ENCODE measurements around the gene SCN2A.
"Not testable (repeated sequence)": the region's sequence is repeated elsewhere in the genome, so short reads cannot be mapped to it uniquely, and the experiment has no call there.

The SCN2A gene

GRCh38 chr2:165253178-165253577, 14.0 kb downstream of the SCN2A start:
- DNase-seq (ENCODE audit: low spot score): no peak

- DNase-seq (ENCODE audit: low spot score): no peak
These were observed 17.4 kb downstream of the SCN2A start for GRCh38 chr2:165256618-165257017.

GRCh38 chr2:165260347-165260746, 21.1 kb downstream of the SCN2A start:
- DNase-seq (ENCODE audit: low spot score): not testable (repeated sequence)

GRCh38 chr2:165268754-165269153, 29.5 kb downstream of the SCN2A start:
- DNase-seq (ENCODE audit: low spot score): peak; percentile 3

- no peak for DNase-seq (ENCODE audit: low spot score)
These were observed 34.0 kb downstream of the SCN2A start for GRCh38 chr2:165273176-165273575.

GRCh38 chr2:165274698-165275097, 35.5 kb downstream of the SCN2A start:
- DNase-seq (ENCODE audit: low spot score): no peak

GRCh38 chr2:165275932-165276331, 36.7 kb downstream of the SCN2A start:
- DNase-seq (ENCODE audit: low spot score): no peak

- DNase-seq (ENCODE audit: low spot score): no peak
These were observed 38.1 kb downstream of the SCN2A start for GRCh38 chr2:165277295-165277694.

GRCh38 chr2:165277860-165278656, 38.8 kb downstream of the SCN2A start:
- DNase-seq (ENCODE audit: low spot score): no peak

- no peak for DNase-seq (ENCODE audit: low spot score)
These were observed 41.1 kb downstream of the SCN2A start for GRCh38 chr2:165280356-165280755.

GRCh38 chr2:165281387-165281786, 42.2 kb downstream of the SCN2A start:
- DNase-seq (ENCODE audit: low spot score): no peak

GRCh38 chr2:165283342-165283741, 44.1 kb downstream of the SCN2A start:
- DNase-seq (ENCODE audit: low spot score): no peak

- no peak for DNase-seq (ENCODE audit: low spot score)
These were observed 48.0 kb downstream of the SCN2A start for GRCh38 chr2:165287094-165287778.

GRCh38 chr2:165289069-165289468, 49.9 kb downstream of the SCN2A start:
- DNase-seq (ENCODE audit: low spot score): no peak

GRCh38 chr2:165293440-165294420, 54.5 kb downstream of the SCN2A start:
- peak; percentile 93 for DNase-seq (ENCODE audit: low spot score)

- no peak for DNase-seq (ENCODE audit: low spot score)
These were observed 55.7 kb downstream of the SCN2A start for GRCh38 chr2:165294912-165295311.

- no peak for DNase-seq (ENCODE audit: low spot score)
These were observed 56.4 kb downstream of the SCN2A start for GRCh38 chr2:165295643-165296042.

- DNase-seq (ENCODE audit: low spot score): no peak
These were observed 66.3 kb downstream of the SCN2A start for GRCh38 chr2:165305391-165306096.

GRCh38 chr2:165307317-165307716, 68.1 kb downstream of the SCN2A start:
- no peak for DNase-seq (ENCODE audit: low spot score)

- DNase-seq (ENCODE audit: low spot score): no peak
These were observed 72.7 kb downstream of the SCN2A start for GRCh38 chr2:165311949-165312348.

GRCh38 chr2:165312999-165313398, 73.8 kb downstream of the SCN2A start:
- no peak for DNase-seq (ENCODE audit: low spot score)

GRCh38 chr2:165313509-165313908, 74.3 kb downstream of the SCN2A start:
- DNase-seq (ENCODE audit: low spot score): no peak

Data from NAMALWA (cell line).